Stimulated activated CD8-positive, alpha-beta memory T cell treated with anti-CD3 and anti-CD28 coated beads, Interleukin-15, amount 100 ng/mL, for 4 hours (primary cell): ENCODE results near the gene NPY1R.

Experiments used
- DNase-seq, 2 donors: peaks; one replicate each; pipeline ENCODE4 v3.0.0-alpha.2; 2020; ENCODE audit warnings: low read depth in 2 of 2

The NPY1R gene

DNA sequence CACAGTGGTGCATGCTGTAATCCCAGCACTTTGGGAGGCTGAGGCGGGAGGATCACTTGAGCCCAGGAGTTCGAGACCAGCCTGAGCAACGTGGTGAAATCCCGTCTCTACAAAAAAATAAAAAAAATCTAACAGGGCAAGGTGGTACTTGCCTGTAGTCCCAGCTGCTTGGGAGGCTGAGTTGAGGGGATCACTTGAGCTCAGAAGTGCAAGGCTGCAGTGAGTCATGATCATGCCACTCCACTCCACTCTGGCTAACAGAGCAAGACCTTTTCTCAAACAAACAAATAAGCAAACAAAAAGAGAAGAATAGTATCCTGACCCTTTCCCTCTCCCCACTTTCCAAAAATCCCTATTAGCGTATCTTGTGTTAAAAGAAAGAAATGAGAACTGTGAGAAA, 52.7 kb downstream of the NPY1R start:
- DNase-seq = no peak

DNA sequence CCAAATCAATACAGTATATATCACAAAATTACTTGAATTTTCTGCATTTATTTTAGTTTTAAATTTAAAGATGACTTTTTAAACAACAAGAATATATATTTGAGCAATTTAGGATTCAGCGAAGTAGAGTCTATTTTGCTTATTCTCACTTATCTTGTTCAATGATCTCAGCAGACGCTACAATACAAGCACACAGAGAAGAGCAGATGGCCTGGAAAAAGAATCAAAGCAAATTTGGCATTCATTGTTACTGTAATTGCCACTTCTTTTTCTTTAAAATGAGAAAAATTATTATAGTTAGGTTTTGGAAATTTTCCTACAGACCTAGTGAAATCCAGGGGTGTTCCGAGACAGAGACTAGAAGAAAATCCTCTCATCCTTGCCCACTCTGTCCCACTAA, 57.5 kb downstream of the NPY1R start:
- no peak for DNase-seq
